ENCODE measurements around the gene CES1. TPM values are rescaled to one million over a fixed set of nuclear protein-coding genes. Genes with fewer than 3 reads are reported as not detected.
"Not testable (repeated sequence)": the region's sequence is repeated elsewhere in the genome, so short reads cannot be mapped to it uniquely, and the experiment has no call there.

CES1 gene
- total and polyA plus RNA-seq, 4 donors: 61.8 to 598 (median 166) TPM

DNA sequence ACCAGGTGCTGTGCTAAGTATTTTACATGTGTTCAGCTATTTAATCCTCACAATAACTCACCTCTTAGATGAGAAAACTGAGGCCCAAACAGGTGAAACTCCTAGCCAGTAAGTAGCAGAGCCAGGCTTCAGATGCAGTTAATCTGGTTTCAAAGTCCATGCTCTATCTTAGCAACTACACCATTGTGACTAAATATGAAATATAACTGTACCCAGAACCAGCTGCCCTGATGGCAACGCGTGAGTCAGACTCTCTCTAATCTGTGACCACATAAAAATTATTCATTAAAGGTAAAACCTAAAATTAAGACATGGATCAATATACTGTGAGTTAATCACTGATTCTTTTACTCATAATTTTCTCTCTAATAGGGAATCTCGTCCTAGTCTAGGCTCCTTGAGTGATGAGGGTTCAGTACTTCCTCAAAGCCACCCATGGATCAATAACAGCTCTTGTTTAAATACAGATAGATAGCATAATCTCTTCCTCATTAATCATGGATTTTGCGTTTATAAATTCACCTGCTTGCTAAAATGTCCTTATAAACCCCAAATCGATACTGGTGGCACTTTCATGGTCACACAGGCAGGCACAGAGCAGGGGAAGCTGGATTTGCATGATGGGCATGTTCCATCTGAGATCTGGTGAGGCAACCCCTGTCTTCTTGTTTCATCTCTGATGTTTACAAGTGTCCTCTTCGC lies 50.7 kb downstream of the CES1 start:
- not testable (repeated sequence) for H3K36me3 ChIP-seq (ENCODE audit: control insufficient read depth in 4 of 4, insufficient read depth in 4 of 4, low read length in 4 of 4); DNase-seq; ATAC-seq (ENCODE audit: insufficient read depth, low FRiP score); H3K4me3 ChIP-seq; H3K27ac ChIP-seq (ENCODE audit: low read depth in 1 of 2, low read length in 1 of 2); H3K9me3 ChIP-seq (ENCODE audit: control insufficient read depth in 4 of 4, insufficient read depth in 3 of 4, low read length in 3 of 4); H3K27me3 ChIP-seq (ENCODE audit: control insufficient read depth in 3 of 3, insufficient read depth in 3 of 3, low read length in 2 of 3); H3K4me1 ChIP-seq (ENCODE audit: control insufficient read depth in 5 of 5, insufficient read depth in 5 of 5, low read length in 5 of 5); H3K9ac ChIP-seq (ENCODE audit: insufficient read depth in 1 of 2, low read length in 2 of 2)
- 67 to 82% methylated on average over 6 of the region's 6 CpGs for WGBS, 2 donors

DNA sequence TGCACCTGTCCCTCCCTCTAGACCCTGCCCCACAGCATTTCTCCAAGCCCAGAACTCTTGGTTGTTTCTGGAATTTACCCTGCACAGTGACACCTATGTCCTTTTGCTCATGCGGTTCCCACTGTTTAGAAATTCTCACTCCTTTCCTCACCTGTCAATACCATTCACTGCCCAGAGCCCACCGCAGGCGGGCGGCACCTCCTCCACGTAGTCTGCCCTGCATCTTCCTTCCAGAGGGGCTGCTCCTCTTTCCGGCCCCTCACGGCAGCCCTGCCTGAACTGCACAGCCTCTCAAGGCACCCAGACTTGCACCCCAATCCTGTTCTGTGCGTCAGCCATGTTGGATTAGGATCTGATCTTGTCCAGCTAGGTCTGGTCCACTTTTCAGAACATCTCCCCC lies 51.4 kb downstream of the CES1 start:
- not testable (repeated sequence) for H3K4me1 ChIP-seq (ENCODE audit: control insufficient read depth in 5 of 5, insufficient read depth in 5 of 5, low read length in 5 of 5); H3K36me3 ChIP-seq (ENCODE audit: control insufficient read depth in 4 of 4, insufficient read depth in 4 of 4, low read length in 4 of 4); H3K27ac ChIP-seq (ENCODE audit: low read depth in 1 of 2, low read length in 1 of 2); ATAC-seq (ENCODE audit: insufficient read depth, low FRiP score); DNase-seq; H3K9me3 ChIP-seq (ENCODE audit: control insufficient read depth in 4 of 4, insufficient read depth in 3 of 4, low read length in 3 of 4); H3K27me3 ChIP-seq (ENCODE audit: control insufficient read depth in 3 of 3, insufficient read depth in 3 of 3, low read length in 2 of 3); H3K9ac ChIP-seq (ENCODE audit: insufficient read depth in 1 of 2, low read length in 2 of 2); H3K4me3 ChIP-seq
- WGBS, 2 donors: 88 to 93% methylated on average over 8 of the region's 8 CpGs

DNA sequence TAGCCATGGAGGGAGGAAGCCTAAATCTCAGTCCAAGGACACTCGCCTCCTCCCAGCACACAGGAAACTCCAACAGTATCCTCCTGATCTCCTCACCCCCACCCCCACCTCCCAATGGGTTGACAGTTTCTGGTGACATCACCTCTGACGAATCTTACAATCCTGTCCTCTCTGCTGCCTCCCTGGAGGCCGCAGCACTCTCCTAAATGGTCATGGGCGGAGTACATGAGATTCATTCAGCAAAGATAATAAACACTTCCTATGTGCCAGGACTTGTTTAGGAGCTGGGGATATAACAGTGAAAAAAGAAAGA lies 52.8 kb downstream of the CES1 start:
- not testable (repeated sequence) for H3K27ac ChIP-seq (ENCODE audit: low read depth in 1 of 2, low read length in 1 of 2); H3K27me3 ChIP-seq (ENCODE audit: control insufficient read depth in 3 of 3, insufficient read depth in 3 of 3, low read length in 2 of 3); H3K4me1 ChIP-seq (ENCODE audit: control insufficient read depth in 5 of 5, insufficient read depth in 5 of 5, low read length in 5 of 5); H3K36me3 ChIP-seq (ENCODE audit: control insufficient read depth in 4 of 4, insufficient read depth in 4 of 4, low read length in 4 of 4); ATAC-seq (ENCODE audit: insufficient read depth, low FRiP score); H3K9me3 ChIP-seq (ENCODE audit: control insufficient read depth in 4 of 4, insufficient read depth in 3 of 4, low read length in 3 of 4); H3K4me3 ChIP-seq; DNase-seq; H3K9ac ChIP-seq (ENCODE audit: insufficient read depth in 1 of 2, low read length in 2 of 2)
- 71 to 87% methylated on average over 4 of the region's 4 CpGs for WGBS, 2 donors

DNA sequence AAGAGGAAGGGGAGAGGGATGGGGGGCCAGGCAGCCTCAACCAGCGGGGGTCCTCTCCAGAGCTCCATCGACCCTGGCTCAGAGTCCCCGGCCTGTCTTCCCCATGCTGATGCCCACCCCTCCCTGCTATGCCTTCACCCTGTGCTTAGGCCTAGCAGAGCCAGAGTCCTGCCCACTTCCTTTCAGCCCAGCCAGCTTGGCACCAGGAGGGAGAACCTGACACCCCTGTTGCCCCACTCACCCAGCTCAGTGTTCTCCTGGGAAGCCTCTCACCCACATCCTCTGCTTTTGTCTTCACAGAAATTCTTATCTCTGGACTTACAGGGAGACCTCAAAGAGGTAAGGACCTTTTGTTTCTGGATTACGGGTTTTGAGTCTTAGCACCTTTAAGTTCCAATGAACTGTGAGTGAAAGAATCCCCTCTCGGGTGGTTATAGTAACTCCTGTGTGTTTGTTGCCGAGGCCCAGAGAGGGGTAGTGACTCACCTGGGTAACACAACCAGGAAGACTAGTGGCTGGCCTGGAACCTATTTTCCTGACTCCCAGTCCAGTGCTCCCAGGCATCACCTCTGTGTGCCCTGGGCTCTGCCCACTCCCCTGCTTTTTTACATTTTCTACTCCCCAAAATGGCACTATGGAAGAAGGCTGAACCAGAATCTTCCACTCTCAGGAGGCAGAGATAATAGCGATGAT lies 53.3 kb downstream of the CES1 start:
- 82% methylated on average over 7 of the region's 7 CpGs for WGBS, 2 donors
- no peak overlapping the region for H3K4me3 ChIP-seq
- no peaks in the 10 kb centered on the region for H3K4me1 ChIP-seq (ENCODE audit: control insufficient read depth in 5 of 5, insufficient read depth in 5 of 5, low read length in 5 of 5)
- DNase-seq: no peak
- no peak overlapping the region for H3K27ac ChIP-seq (ENCODE audit: low read depth in 1 of 2, low read length in 1 of 2)
- H3K36me3 ChIP-seq (ENCODE audit: control insufficient read depth in 4 of 4, insufficient read depth in 4 of 4, low read length in 4 of 4): peaks cover 0 to 4% (median 0%) of the 10 kb centered on the region in 4 donors
- H3K9ac ChIP-seq (ENCODE audit: insufficient read depth in 1 of 2, low read length in 2 of 2): no peak overlapping the region
- ATAC-seq (ENCODE audit: insufficient read depth, low FRiP score): no peak
- H3K27me3 ChIP-seq (ENCODE audit: control insufficient read depth in 3 of 3, insufficient read depth in 3 of 3, low read length in 2 of 3): peaks cover 0 to 8% (median 0%) of the 10 kb centered on the region in 3 donors
- TF ChIP-seq, protein P1, sequence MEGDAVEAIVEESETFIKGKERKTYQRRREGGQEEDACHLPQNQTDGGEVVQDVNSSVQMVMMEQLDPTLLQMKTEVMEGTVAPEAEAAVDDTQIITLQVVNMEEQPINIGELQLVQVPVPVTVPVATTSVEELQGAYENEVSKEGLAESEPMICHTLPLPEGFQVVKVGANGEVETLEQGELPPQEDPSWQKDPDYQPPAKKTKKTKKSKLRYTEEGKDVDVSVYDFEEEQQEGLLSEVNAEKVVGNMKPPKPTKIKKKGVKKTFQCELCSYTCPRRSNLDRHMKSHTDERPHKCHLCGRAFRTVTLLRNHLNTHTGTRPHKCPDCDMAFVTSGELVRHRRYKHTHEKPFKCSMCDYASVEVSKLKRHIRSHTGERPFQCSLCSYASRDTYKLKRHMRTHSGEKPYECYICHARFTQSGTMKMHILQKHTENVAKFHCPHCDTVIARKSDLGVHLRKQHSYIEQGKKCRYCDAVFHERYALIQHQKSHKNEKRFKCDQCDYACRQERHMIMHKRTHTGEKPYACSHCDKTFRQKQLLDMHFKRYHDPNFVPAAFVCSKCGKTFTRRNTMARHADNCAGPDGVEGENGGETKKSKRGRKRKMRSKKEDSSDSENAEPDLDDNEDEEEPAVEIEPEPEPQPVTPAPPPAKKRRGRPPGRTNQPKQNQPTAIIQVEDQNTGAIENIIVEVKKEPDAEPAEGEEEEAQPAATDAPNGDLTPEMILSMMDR (IDR thresholded peaks at IDR 0.05; ENCODE audit: control extremely low read depth, extremely low read depth): no peak
- no peaks in the 10 kb centered on the region for H3K9me3 ChIP-seq (ENCODE audit: control insufficient read depth in 4 of 4, insufficient read depth in 3 of 4, low read length in 3 of 4)

DNA sequence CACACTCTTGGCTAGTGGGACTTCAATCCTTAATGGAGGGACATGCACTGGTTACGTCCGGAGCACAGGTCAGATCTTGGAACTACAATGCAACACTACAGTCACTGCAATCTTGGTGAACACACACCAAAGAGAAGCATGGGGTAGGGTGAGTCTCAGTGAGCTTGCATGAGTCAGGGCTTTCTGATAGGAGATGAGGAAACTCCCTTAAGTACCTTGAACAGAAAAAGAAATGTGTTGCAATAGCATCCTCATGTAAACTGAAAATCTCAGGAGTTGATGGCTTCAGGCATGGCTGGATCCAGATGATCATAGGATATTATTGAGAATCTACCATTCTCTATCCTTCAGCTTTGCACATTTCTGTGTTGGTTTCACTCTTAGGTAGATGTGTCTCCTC lies 54.1 kb downstream of the CES1 start:
- no peak overlapping the region for H3K9ac ChIP-seq (ENCODE audit: insufficient read depth in 1 of 2, low read length in 2 of 2)
- H3K27me3 ChIP-seq (ENCODE audit: control insufficient read depth in 3 of 3, insufficient read depth in 3 of 3, low read length in 2 of 3): peaks cover 0 to 8% (median 0%) of the 10 kb centered on the region in 3 donors
- H3K9me3 ChIP-seq (ENCODE audit: control insufficient read depth in 4 of 4, insufficient read depth in 3 of 4, low read length in 3 of 4): no peaks in the 10 kb centered on the region
- WGBS, 2 donors: 95 to 98% methylated on average over 2 of the region's 2 CpGs
- TF ChIP-seq, protein P1 (IDR thresholded peaks at IDR 0.05; ENCODE audit: control extremely low read depth, extremely low read depth): no peak
- H3K27ac ChIP-seq (ENCODE audit: low read depth in 1 of 2, low read length in 1 of 2): no peak overlapping the region
- no peaks in the 10 kb centered on the region for H3K4me1 ChIP-seq (ENCODE audit: control insufficient read depth in 5 of 5, insufficient read depth in 5 of 5, low read length in 5 of 5)
- no peak for DNase-seq
- H3K4me3 ChIP-seq: no peak overlapping the region
- H3K36me3 ChIP-seq (ENCODE audit: control insufficient read depth in 4 of 4, insufficient read depth in 4 of 4, low read length in 4 of 4): peaks cover 0 to 10% (median 0%) of the 10 kb centered on the region in 4 donors
- ATAC-seq (ENCODE audit: insufficient read depth, low FRiP score): no peak

Measured in lung (tissue), 12 donors.